ENCODE measurements around the gene ZNF474.

- TF ChIP-seq, protein P1, sequence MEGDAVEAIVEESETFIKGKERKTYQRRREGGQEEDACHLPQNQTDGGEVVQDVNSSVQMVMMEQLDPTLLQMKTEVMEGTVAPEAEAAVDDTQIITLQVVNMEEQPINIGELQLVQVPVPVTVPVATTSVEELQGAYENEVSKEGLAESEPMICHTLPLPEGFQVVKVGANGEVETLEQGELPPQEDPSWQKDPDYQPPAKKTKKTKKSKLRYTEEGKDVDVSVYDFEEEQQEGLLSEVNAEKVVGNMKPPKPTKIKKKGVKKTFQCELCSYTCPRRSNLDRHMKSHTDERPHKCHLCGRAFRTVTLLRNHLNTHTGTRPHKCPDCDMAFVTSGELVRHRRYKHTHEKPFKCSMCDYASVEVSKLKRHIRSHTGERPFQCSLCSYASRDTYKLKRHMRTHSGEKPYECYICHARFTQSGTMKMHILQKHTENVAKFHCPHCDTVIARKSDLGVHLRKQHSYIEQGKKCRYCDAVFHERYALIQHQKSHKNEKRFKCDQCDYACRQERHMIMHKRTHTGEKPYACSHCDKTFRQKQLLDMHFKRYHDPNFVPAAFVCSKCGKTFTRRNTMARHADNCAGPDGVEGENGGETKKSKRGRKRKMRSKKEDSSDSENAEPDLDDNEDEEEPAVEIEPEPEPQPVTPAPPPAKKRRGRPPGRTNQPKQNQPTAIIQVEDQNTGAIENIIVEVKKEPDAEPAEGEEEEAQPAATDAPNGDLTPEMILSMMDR (IDR thresholded peaks at IDR 0.05): no peak
- no peak for TF ChIP-seq POLR2A (IDR thresholded peaks at IDR 0.05)
Observed at GRCh38 chr5:122112733-122113558, 16.4 kb upstream of the ZNF474 start.

Data from body of pancreas (tissue), 4 donors.